PC-3 (cell line): ENCODE data around the gene DGCR6.

Source experiments
- EZH2 ChIP-seq: fragments of 300-600 bp; sonication (generic); IDR thresholded peaks from one replicate; pipeline ENCODE4 v1.6.1; 2017; ENCODE audit warnings: antibody characterized with exemption, mild to moderate bottlenecking, low read length; ENCODE audit not compliant: unreplicated experiment
- EZH2phosphoT487 ChIP-seq: fragments of 300-600 bp; sonication (generic); IDR thresholded peaks from 2 replicates; pipeline ENCODE4 v1.6.1; 2018; ENCODE audit warnings: mild to moderate bottlenecking, antibody characterized with exemption, low read length, borderline replicate concordance

DNA sequence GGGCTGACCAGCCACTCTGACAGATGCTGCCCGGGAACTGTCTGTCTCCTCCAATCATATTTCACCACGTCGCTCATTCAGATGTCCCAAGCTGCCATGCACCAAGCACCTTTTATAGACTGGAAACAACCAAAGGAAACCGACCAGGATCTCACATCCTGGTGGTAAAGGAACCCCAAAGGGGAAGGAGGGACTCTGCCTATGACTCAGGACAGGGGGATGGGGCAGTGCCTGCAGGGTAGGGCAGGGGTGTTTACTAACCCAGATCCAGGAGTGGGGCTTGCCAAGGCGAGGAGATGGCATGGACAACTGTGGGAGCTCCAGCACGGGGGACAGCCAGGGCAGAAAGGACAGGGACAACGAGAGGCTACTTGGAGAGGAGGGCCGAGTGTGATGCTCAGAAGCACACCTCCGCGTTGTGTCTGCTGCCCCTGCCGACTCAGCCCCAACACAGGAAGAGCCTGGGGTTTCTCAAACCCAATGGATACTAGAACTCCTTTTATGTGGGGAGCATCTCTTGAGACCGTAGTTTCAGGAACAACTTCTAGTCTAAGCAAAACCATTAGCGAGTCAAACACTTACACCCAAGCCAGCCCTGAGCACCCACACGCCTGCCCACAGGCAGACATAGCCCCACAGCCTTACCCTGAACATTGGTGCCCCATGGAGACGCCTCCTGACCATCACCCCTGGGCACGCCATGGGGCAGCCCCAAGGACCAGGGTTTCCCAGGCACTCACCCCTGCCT lies 26.0 kb downstream of the DGCR6 start:
- TF ChIP-seq EZH2phosphoT487 (no peak), EZH2 (no peak)
